Naive B cell (primary cell): ENCODE results near the gene IFITM2. TPM values are rescaled to one million over a fixed set of nuclear protein-coding genes. Genes with fewer than 3 reads are reported as not detected.
A peak's percentile ranks its signal among the peaks of the same experiment; 100 is the strongest.
"Not testable (repeated sequence)": the region's sequence is repeated elsewhere in the genome, so short reads cannot be mapped to it uniquely, and the experiment has no call there.

Source experiments
- ATAC-seq, 2 donors: fragments of 150-1000 bp; cut with Tn5 transposase; 2 replicates each; pipeline ENCODE4 v1.10.0; 2021; ENCODE audit warnings: low read depth in 2 of 2, mild to moderate bottlenecking in 2 of 2, moderate library complexity in 2 of 2
- DNase-seq: peaks from one replicate; pipeline ENCODE4 v3.0.0; 2022
- H3K27ac Mint-ChIP-seq, 6 donors: one replicate each; pipeline ENCODE4 v1.8.0; 2020 to 2022; ENCODE audit warnings: mild to moderate bottlenecking in 6 of 6, mixed read lengths in 6 of 6, moderate library complexity in 5 of 6, inconsistent platforms in 2 of 6
- H3K27me3 Mint-ChIP-seq, 3 donors: one replicate each; pipeline ENCODE4 v1.8.0; 2021 to 2022; ENCODE audit warnings: mixed read lengths in 3 of 3, mild to moderate bottlenecking in 1 of 3
- H3K36me3 Mint-ChIP-seq, 2 donors: one replicate each; pipeline ENCODE4 v1.8.0; 2020 to 2022; ENCODE audit warnings: mixed read lengths in 2 of 2, inconsistent platforms in 1 of 2, mild to moderate bottlenecking in 1 of 2
- H3K4me1 Mint-ChIP-seq, 3 donors: one replicate each; pipeline ENCODE4 v1.8.0; 2020 to 2022; ENCODE audit warnings: mixed read lengths in 3 of 3, inconsistent platforms in 1 of 3, mild to moderate bottlenecking in 1 of 3, moderate library complexity in 1 of 3
- H3K4me3 Mint-ChIP-seq, 8 donors: one replicate each; pipeline ENCODE4 v1.8.0; 2020 to 2022; ENCODE audit warnings: mild to moderate bottlenecking in 8 of 8, mixed read lengths in 8 of 8, moderate library complexity in 8 of 8, inconsistent platforms in 2 of 8
- H3K9me3 Mint-ChIP-seq, 7 donors: one replicate each; pipeline ENCODE4 v1.8.0; 2020 to 2022; ENCODE audit warnings: mixed read lengths in 7 of 7, mild to moderate bottlenecking in 5 of 7, inconsistent platforms in 2 of 7, moderate library complexity in 1 of 7
- polyA plus RNA-seq, 6 donors: library from polyadenylated mRNA; unstranded; fragments of 300-500 nt; fragmentation: Illumina TruSeq; gene quantifications; one replicate each; pipeline ENCODE4 v1.2.3, GENCODE V29; 2021; ENCODE audit warnings: low read depth in 6 of 6

IFITM2 gene
- polyA plus RNA-seq, 6 donors from 2014 or later: 915 to 1,467 (median 1,288) TPM

GRCh38 chr11:298406-299065 lies 9.1 kb upstream of the IFITM2 start:
- DNase-seq (no peak), ATAC-seq (no peak)
- Mint-ChIP-seq H3K4me3 (peak overlapping the region in 1 of 8 donors; percentile 12), H3K9me3 (no peaks in the 10 kb centered on the region), H3K4me1 (peaks cover 17 to 24% (median 17%) of the 10 kb centered on the region in 3 donors), H3K27ac (no peak overlapping the region), H3K36me3 (no peaks in the 10 kb centered on the region), H3K27me3 (peaks cover 0 to 11% (median 7%) of the 10 kb centered on the region in 3 donors)

DNA sequence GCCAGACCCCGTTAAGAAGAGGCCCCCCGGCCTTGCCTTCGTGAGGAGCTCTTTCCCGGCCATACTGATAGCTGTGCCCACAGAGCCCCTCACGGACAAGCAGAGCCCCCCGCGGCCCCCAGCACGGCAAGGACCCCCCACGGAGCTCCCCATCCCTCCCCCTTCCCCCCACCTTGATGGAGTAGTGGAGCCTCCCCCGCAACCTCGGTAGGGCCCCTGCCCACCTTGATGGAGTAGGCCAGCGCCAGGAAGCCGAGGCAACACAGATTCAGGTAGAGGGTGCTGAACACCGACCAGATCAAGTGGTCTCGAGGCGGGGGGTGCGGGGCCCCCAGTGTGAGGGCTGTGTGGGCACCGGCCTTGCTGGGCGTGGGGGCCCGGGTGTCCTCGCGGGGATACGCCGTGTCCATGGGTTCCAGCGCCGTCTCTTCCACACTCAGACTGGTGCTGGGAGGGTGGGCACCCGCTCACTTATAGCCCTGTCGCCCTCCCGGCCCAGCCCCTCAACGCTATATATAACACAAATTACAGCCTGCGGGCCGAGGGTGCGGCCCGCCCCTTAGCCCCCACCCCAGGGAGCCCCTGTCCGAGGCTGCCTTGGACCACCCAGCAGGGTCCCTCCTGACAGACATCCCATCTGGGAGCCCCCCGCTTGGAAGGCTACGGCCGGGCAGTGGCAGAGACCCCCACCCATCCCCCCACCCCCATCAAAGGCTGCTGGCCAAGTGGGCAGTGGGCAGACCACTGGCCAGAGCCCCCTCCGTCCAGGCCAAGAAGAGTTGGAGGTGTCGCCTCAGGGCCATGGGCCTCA lies 8.3 kb upstream of the IFITM2 start, which contains the start of gene IFITM5:
Gene IFITM5, minus strand, starts transcription at position 446 of the 811 bp plus-strand sequence. Its CDS starts 36 bp downstream, at position 410.
- Mint-ChIP-seq H3K36me3 (no peaks in the 10 kb centered on the region), H3K9me3 (no peaks in the 10 kb centered on the region), H3K27me3 (peaks cover 0 to 11% (median 7%) of the 10 kb centered on the region in 3 donors), H3K4me1 (peaks cover 22 to 28% (median 23%) of the 10 kb centered on the region in 3 donors), H3K27ac (no peak within 1 kb of the TSS), H3K4me3 (peak within 1 kb of the TSS in 1 of 8 donors; percentile 12)
- DNase-seq: no peak
- ATAC-seq: no peak

DNA sequence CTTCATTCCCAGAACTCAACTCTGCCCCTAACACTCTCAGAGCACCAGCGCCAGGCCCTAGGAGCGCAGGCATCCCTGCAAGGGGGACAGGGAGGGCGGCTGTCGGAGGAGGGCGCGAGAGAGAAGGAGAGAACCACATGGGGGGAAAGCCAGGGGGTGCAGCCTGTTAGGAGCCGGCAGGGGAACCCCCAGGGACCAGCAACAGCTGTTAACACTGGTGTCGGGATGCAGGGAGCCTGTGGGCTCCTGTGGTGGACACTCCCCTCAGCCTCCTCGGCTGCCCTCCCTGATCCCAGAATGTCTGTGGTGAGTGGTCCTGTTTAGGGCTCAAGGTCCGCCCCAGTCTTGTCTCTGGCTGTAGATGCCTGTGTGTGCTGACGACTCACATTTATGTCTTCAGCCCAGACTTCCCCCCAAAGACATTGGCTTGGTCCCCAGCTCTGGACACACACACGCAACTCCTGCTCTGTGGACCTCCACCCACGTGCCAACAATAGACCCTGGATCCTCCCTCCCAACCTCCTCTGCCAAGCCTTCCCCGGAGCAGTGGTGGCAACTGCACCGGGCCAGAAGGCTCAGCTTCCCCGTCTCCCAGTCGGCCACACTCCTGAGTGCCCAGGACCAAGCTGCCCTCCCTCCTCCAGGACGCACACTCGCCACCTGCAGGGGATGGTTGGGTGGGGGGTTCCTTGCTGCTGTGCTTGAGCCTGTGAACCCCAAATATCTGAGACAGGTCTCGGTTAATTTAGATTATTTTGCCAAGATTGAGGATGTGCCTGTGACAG lies 7.5 kb upstream of the IFITM2 start:
- no peaks in the 10 kb centered on the region for H3K36me3 Mint-ChIP-seq
- H3K4me1 Mint-ChIP-seq: peaks cover 22 to 30% (median 28%) of the 10 kb centered on the region in 3 donors
- peaks cover 0 to 11% (median 7%) of the 10 kb centered on the region in 3 donors for H3K27me3 Mint-ChIP-seq
- H3K4me3 Mint-ChIP-seq: no peak overlapping the region
- no peak for DNase-seq
- peak overlapping the region in 1 of 6 donors; percentile 45 for H3K27ac Mint-ChIP-seq
- H3K9me3 Mint-ChIP-seq: no peaks in the 10 kb centered on the region
- ATAC-seq: peak in 1 of 2 donors; percentile 29

- H3K36me3 Mint-ChIP-seq: no peaks in the 10 kb centered on the region
- ATAC-seq (peak; percentile 61 to 66), DNase-seq (peak; percentile 68)
- H3K4me1 Mint-ChIP-seq: peaks cover 30 to 35% (median 34%) of the 10 kb centered on the region in 3 donors
- no peaks in the 10 kb centered on the region for H3K9me3 Mint-ChIP-seq
- no peaks in the 10 kb centered on the region for H3K27me3 Mint-ChIP-seq
- H3K4me3 Mint-ChIP-seq: peak overlapping the region; percentile 48 to 84 (median 70)
- H3K27ac Mint-ChIP-seq: peak overlapping the region in 4 of 6 donors; percentile 54 to 86 (median 78)
Measured at GRCh38 chr11:303363-303762, 4.3 kb upstream of the IFITM2 start.

DNA sequence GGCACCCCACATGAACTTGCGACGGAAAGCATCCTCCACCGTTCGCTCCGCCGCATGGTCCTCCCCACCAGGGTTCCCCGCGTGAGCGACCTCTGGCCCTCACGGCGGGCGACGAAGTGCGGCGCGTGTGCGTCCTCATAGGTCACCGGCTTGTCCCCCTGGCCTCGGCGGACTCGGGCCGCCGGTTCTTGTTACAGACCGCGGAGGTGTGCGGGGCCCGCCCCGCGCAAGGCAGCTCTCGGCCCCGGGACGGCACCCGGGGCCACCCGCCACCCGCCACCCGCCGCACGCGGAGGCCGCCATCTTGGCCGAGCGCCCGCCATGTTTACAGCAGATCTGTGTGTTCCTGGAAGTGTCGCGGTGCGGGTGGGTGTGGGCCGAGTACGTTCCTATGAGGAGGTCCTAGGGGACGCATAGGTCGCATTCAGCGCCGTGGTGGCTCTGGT lies 3.5 kb upstream of the IFITM2 start:
- Mint-ChIP-seq H3K27me3 (no peaks in the 10 kb centered on the region), H3K9me3 (no peaks in the 10 kb centered on the region), H3K36me3 (no peaks in the 10 kb centered on the region), H3K27ac (peak overlapping the region in 2 of 6 donors; percentile 75 to 76), H3K4me3 (peak overlapping the region in 3 of 8 donors; percentile 29 to 66 (median 50)), H3K4me1 (peaks cover 37 to 43% (median 41%) of the 10 kb centered on the region in 3 donors)
- ATAC-seq: no peak
- no peak for DNase-seq

GRCh38 chr11:304915-305843 lies 2.4 kb upstream of the IFITM2 start:
- H3K27me3 Mint-ChIP-seq: no peaks in the 10 kb centered on the region
- H3K36me3 Mint-ChIP-seq: no peaks in the 10 kb centered on the region
- DNase-seq (no peak), ATAC-seq (peak; percentile 23 to 33)
- H3K4me1 Mint-ChIP-seq: peaks cover 46 to 52% (median 51%) of the 10 kb centered on the region in 3 donors
- peak overlapping the region in 5 of 6 donors; percentile 14 to 66 (median 54) for H3K27ac Mint-ChIP-seq
- peak overlapping the region in 4 of 8 donors; percentile 28 to 80 (median 44) for H3K4me3 Mint-ChIP-seq
- H3K9me3 Mint-ChIP-seq: no peaks in the 10 kb centered on the region

DNA sequence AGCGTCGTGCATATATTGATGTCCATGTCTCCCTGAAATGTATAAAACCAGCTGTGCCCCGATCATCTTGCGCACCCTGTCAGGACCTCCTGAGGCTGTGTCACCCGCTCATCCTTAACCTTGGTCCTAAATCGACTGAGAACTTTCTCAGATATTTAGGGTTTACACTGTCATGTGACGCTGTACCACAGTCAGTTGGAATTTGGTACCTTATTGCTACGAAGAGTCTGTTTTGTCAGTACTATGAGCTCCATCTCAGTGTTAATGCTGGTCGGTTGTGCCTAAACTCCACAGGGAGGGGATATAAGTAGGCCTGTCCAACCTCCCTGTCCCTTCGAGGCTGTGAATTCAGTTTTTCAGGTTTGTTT lies 1.8 kb upstream of the IFITM2 start:
- H3K36me3 Mint-ChIP-seq: no peaks in the 10 kb centered on the region
- peaks cover 40 to 52% (median 46%) of the 10 kb centered on the region in 3 donors for H3K4me1 Mint-ChIP-seq
- H3K4me3 Mint-ChIP-seq: peak overlapping the region in 4 of 8 donors; percentile 40 to 98 (median 67)
- no peaks in the 10 kb centered on the region for H3K27me3 Mint-ChIP-seq
- no peak for ATAC-seq
- peak overlapping the region in 5 of 6 donors; percentile 25 to 75 (median 54) for H3K27ac Mint-ChIP-seq
- H3K9me3 Mint-ChIP-seq: no peaks in the 10 kb centered on the region
- no peak for DNase-seq

GRCh38 chr11:306645-307371 lies 808 bp upstream of the IFITM2 start:
- H3K4me1 Mint-ChIP-seq: peaks cover 39 to 56% (median 40%) of the 10 kb centered on the region in 3 donors
- no peak for ATAC-seq
- H3K27ac Mint-ChIP-seq: peak overlapping the region in 3 of 6 donors; percentile 49 to 97 (median 69)

GRCh38 chr11:308740-309665 lies 1.4 kb downstream of the IFITM2 start:
- Mint-ChIP-seq H3K27ac (peak overlapping the region; percentile 80 to 97 (median 94)), H3K4me3 (peak overlapping the region; percentile 87 to 98 (median 95)), H3K4me1 (peaks cover 37 to 60% (median 40%) of the 10 kb centered on the region in 3 donors)
- ATAC-seq: peak in 1 of 2 donors; percentile 1
- not testable (repeated sequence) for H3K27me3 Mint-ChIP-seq, DNase-seq, H3K36me3 Mint-ChIP-seq, H3K9me3 Mint-ChIP-seq

More at GRCh38 chr11:306645-307371, 808 bp upstream of the IFITM2 start:
- peak overlapping the region; percentile 37 to 98 (median 94) for H3K4me3 Mint-ChIP-seq
- H3K36me3 Mint-ChIP-seq: no peaks in the 10 kb centered on the region
- no peaks in the 10 kb centered on the region for H3K9me3 Mint-ChIP-seq
- no peak for DNase-seq
- H3K27me3 Mint-ChIP-seq: no peaks in the 10 kb centered on the region

DNA sequence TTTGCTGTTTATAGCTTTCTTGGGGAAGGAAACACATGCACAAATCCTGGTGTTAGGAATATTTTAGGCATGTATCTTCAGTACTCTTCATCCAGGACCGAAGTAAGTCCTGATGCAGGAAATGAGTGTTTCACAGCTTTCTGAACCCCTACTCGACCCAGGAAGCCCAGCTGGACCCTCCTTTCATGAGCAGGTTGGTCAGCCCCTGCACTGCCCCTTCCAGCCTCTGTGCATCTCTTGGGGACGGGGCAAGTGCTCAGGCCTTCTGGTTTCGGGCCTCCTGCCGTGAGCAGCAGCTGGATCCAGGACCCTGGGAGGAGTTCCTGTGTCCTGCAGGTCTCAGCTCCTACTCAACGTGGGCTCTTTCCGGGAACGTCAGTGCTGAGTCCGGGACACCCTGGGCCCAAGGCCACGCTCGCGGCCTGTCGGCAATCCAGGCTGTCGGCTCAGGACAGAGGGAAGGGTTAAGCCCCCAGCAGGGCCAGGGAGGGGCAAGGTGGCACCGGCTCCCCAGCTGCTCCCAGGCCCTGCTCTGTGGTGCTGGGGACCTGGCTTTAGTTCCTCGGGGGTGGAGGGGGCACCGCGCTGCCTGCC lies 2.5 kb downstream of the IFITM2 start:
- peak overlapping the region in 4 of 6 donors; percentile 78 to 97 (median 95) for H3K27ac Mint-ChIP-seq
- DNase-seq, ATAC-seq, H3K36me3 Mint-ChIP-seq, H3K9me3 Mint-ChIP-seq, H3K27me3 Mint-ChIP-seq: not testable (repeated sequence)
- peaks cover 45 to 63% (median 45%) of the 10 kb centered on the region in 3 donors for H3K4me1 Mint-ChIP-seq
- peak overlapping the region; percentile 87 to 98 (median 95) for H3K4me3 Mint-ChIP-seq
